Hepatocyte (in vitro differentiated cells): Measurements from ENCODE around the gene AGBL4. TPM values are rescaled to one million over a fixed set of nuclear protein-coding genes. Genes with fewer than 3 reads are reported as not detected.

Experiments
- DNase-seq: peaks from one replicate; pipeline ENCODE4 v3.0.0-alpha.2; 2016; ENCODE audit warnings: low spot score
- H2AFZ ChIP-seq: fragments of 200-600 bp; sonication (generic); 2 replicates; pipeline ENCODE4 v1.6.0; 2016; ENCODE audit warnings: antibody characterized with exemption, mild to moderate bottlenecking
- H3K27ac ChIP-seq: fragments of 200-600 bp; sonication (generic); 2 replicates; pipeline ENCODE4 v1.5.1; 2016; ENCODE audit warnings: mild to moderate bottlenecking
- H3K27me3 ChIP-seq: fragments of 200-600 bp; sonication (generic); 2 replicates; pipeline ENCODE4 v1.6.1; 2016
- H3K36me3 ChIP-seq: fragments of 200-600 bp; sonication (generic); replicated peaks from 2 replicates; pipeline ENCODE4 v1.5.1; 2016; ENCODE audit warnings: low read depth; ENCODE audit not compliant: insufficient read depth
- H3K4me1 ChIP-seq: fragments of 200-600 bp; sonication (generic); 2 replicates; pipeline ENCODE4 v1.5.1; 2016; ENCODE audit warnings: mild to moderate bottlenecking, moderate library complexity; ENCODE audit not compliant: insufficient read depth
- H3K4me2 ChIP-seq: fragments of 200-600 bp; sonication (generic); 2 replicates; pipeline ENCODE4 v1.6.0; 2016
- H3K4me3 ChIP-seq: fragments of 200-600 bp; sonication (generic); 2 replicates; pipeline ENCODE4 v1.5.1; 2016; ENCODE audit warnings: mild to moderate bottlenecking
- H3K79me2 ChIP-seq: fragments of 200-600 bp; sonication (generic); 2 replicates; pipeline ENCODE4 v1.6.0; 2017; ENCODE audit warnings: mild to moderate bottlenecking
- H3K9me2 ChIP-seq: fragments of 200-600 bp; sonication (generic); replicated peaks from 2 replicates; pipeline ENCODE4 v1.6.0; 2017; ENCODE audit warnings: mild to moderate bottlenecking; ENCODE audit not compliant: insufficient read depth
- H3K9me3 ChIP-seq: fragments of 200-600 bp; sonication (generic); 2 replicates; pipeline ENCODE4 v1.5.1; 2016; ENCODE audit warnings: low read depth, mild to moderate bottlenecking
- H4K20me1 ChIP-seq: fragments of 200-600 bp; sonication (generic); 2 replicates; pipeline ENCODE4 v1.6.0; 2016; ENCODE audit warnings: mild to moderate bottlenecking; ENCODE audit not compliant: insufficient read depth, poor library complexity, severe bottlenecking
- CTCF ChIP-seq: fragments of 200-600 bp; sonication (generic); IDR thresholded peaks from 2 replicates; pipeline ENCODE4 v1.5.1; 2016; ENCODE audit warnings: antibody characterized with exemption, mild to moderate bottlenecking; ENCODE audit not compliant: poor library complexity
- EZH2 ChIP-seq: fragments of 200-600 bp; sonication (generic); IDR thresholded peaks from 2 replicates; pipeline ENCODE4 v1.6.1; 2016; ENCODE audit warnings: antibody characterized with exemption, mild to moderate bottlenecking, borderline replicate concordance
- EZH2phosphoT487 ChIP-seq: fragments of 200-600 bp; sonication (generic); IDR thresholded peaks from one replicate; pipeline ENCODE4 v1.6.1; 2018; ENCODE audit warnings: antibody characterized with exemption, mild to moderate bottlenecking, low read depth, moderate library complexity; ENCODE audit not compliant: unreplicated experiment, severe bottlenecking
- WGBS: methylation state at CpG from one replicate; pipeline ENCODE4 v1.1.6; 2016; ENCODE audit warnings: low lambda C conversion rate; ENCODE audit errors: missing lambda C conversion rate; 5-methylcytosine and 5-hydroxymethylcytosine counted together
- polyA plus RNA-seq: library from polyadenylated mRNA; unstranded; fragments of >200 nt; fragmentation: Nextera tagmentation; extraction: Ambion mirVana; gene quantifications from 2 replicates; pipeline ENCODE4 v1.2.1, GENCODE V29; 2016
- total RNA-seq: library from RNA; depleted of rRNA; stranded (reverse); fragments of >200 nt; gene quantifications from 2 replicates; pipeline ENCODE4 v1.2.3, GENCODE V29; 2014

AGBL4 gene
- total and polyA plus RNA-seq, 2 experiments from 2014 or later, result 0.50 to 0.73 TPM

GRCh38 chr1:49200738-49201137 lies 823.0 kb downstream of the AGBL4 start:
- 67% methylated on average over 1 of the region's 1 CpG for WGBS
- Histone ChIP-seq H3K79me2 (no peaks in the 10 kb centered on the region), H3K4me2 (no peak overlapping the region), H3K9me2 (no peaks in the 10 kb centered on the region), H3K4me3 (no peak overlapping the region), H2AFZ (no peak overlapping the region), H4K20me1 (no peaks in the 10 kb centered on the region), H3K4me1 (no peaks in the 10 kb centered on the region), H3K9me3 (no peaks in the 10 kb centered on the region), H3K27ac (no peak overlapping the region), H3K36me3 (no peaks in the 10 kb centered on the region), H3K27me3 (no peaks in the 10 kb centered on the region)
- DNase-seq, result no peak
- no peak for TF ChIP-seq EZH2

- DNase-seq, result no peak
- Histone ChIP-seq H2AFZ (no peak overlapping the region), H3K79me2 (no peaks in the 10 kb centered on the region), H3K4me1 (no peaks in the 10 kb centered on the region), H3K36me3 (no peaks in the 10 kb centered on the region), H3K9me3 (no peaks in the 10 kb centered on the region), H3K9me2 (no peaks in the 10 kb centered on the region), H3K27ac (no peak overlapping the region), H4K20me1 (no peaks in the 10 kb centered on the region), H3K4me2 (no peak overlapping the region), H3K4me3 (no peak overlapping the region), H3K27me3 (no peaks in the 10 kb centered on the region)
- TF ChIP-seq EZH2 (no peak), EZH2phosphoT487 (no peak), CTCF (no peak)
Observed at GRCh38 chr1:49199564-49199963, 824.2 kb downstream of the AGBL4 start.

- H3K36me3 ChIP-seq, result no peaks in the 10 kb centered on the region
- H4K20me1 ChIP-seq, result no peaks in the 10 kb centered on the region
- H2AFZ ChIP-seq, result no peak overlapping the region
- no peaks in the 10 kb centered on the region for H3K79me2 ChIP-seq
- no peaks in the 10 kb centered on the region for H3K9me2 ChIP-seq
- no peaks in the 10 kb centered on the region for H3K27me3 ChIP-seq
- no peak overlapping the region for H3K4me3 ChIP-seq
- TF ChIP-seq EZH2phosphoT487 (no peak), EZH2 (no peak), CTCF (no peak)
- no peak overlapping the region for H3K27ac ChIP-seq
- no peaks in the 10 kb centered on the region for H3K4me1 ChIP-seq
- H3K9me3 ChIP-seq, result no peaks in the 10 kb centered on the region
- no peak overlapping the region for H3K4me2 ChIP-seq
- WGBS, result 72% methylated on average over 2 of the region's 2 CpGs
- no peak for DNase-seq
Observed at GRCh38 chr1:49197081-49197480, 826.7 kb downstream of the AGBL4 start.

- H2AFZ ChIP-seq, result no peak overlapping the region
- no peaks in the 10 kb centered on the region for H3K27me3 ChIP-seq
- H3K36me3 ChIP-seq, result no peaks in the 10 kb centered on the region
- H3K27ac ChIP-seq, result no peak overlapping the region
- no peak overlapping the region for H3K4me3 ChIP-seq
- no peaks in the 10 kb centered on the region for H3K9me2 ChIP-seq
- H3K9me3 ChIP-seq, result no peaks in the 10 kb centered on the region
- H3K4me1 ChIP-seq, result no peaks in the 10 kb centered on the region
- H3K4me2 ChIP-seq, result no peak overlapping the region
- H4K20me1 ChIP-seq, result no peaks in the 10 kb centered on the region
- H3K79me2 ChIP-seq, result no peaks in the 10 kb centered on the region
- TF ChIP-seq EZH2 (no peak), EZH2phosphoT487 (no peak), CTCF (no peak)
- 78% methylated on average over 1 of the region's 1 CpG for WGBS
- no peak for DNase-seq
Observed at GRCh38 chr1:49190138-49190537, 833.6 kb downstream of the AGBL4 start.
